ENCODE results near the gene CAMK2D. TPM values are rescaled to one million over a fixed set of nuclear protein-coding genes. Genes with fewer than 3 reads are reported as not detected.

CAMK2D gene
- total RNA-seq, 2 experiments from 2014 or later = 29.9 to 32.9 TPM

DNA sequence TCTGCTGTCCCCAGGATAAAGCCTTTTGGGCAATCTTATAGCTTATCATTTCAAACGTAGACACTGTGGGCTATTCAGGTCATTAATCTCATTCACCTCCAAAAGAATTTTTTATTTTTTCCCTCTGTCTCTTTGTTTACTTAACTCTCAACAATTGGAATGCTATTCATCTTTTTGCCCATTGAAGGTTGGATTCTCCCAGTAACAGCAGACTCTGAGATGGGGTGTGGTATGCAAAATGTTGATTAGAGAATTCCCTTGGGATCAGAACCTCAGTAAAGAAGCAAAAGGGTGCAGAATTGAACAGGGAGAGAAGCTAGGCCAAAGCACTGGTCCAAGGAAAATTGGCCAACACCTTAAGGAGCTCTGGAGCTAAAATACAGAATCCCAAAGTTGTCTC, 60.4 kb downstream of the CAMK2D start:
- no peak for ATAC-seq (ENCODE audit: poor library complexity)
- H3K27ac Mint-ChIP-seq = no peak overlapping the region
- Histone ChIP-seq H3K27ac (ENCODE audit: low read depth in 1 of 2, low read length in 2 of 2) (no peak overlapping the region), H3K4me3 (ENCODE audit: low read length) (no peak overlapping the region), H3K27me3 (ENCODE audit: control insufficient read depth in 1 of 2, insufficient read depth in 2 of 2, low read length in 2 of 2) (no peaks in the 10 kb centered on the region), H3K36me3 (ENCODE audit: insufficient read depth, low read length) (no peaks in the 10 kb centered on the region), H3K9me3 (ENCODE audit: control insufficient read depth in 1 of 2, insufficient read depth in 1 of 2, low read length in 2 of 2) (no peaks in the 10 kb centered on the region), H3K4me1 (ENCODE audit: insufficient read depth, low read length) (no peaks in the 10 kb centered on the region)
- no peak overlapping the region for H3K4me3 Mint-ChIP-seq
- intact Hi-C loops (cut with DNase I, micrococcal nuclease) = no loop called here
- H3K9me3 Mint-ChIP-seq = no peaks in the 10 kb centered on the region
- CTCF ChIA-PET = no interaction called here
- H3K4me1 Mint-ChIP-seq (ENCODE audit: low read depth) = peaks cover 40% of the 10 kb centered on the region
- H3K27me3 Mint-ChIP-seq = no peaks in the 10 kb centered on the region
- no peak for TF ChIP-seq CTCF (IDR thresholded peaks at IDR 0.05)
- H3K36me3 Mint-ChIP-seq (ENCODE audit: low read depth) = no peaks in the 10 kb centered on the region
- no peak for DNase-seq
- POLR2A ChIA-PET = interaction anchor here (1.2 kb wide), 1 partner anchor 45 kb away, joined by 3 read pairs; no protein-coding TSS in a partner anchor

DNA sequence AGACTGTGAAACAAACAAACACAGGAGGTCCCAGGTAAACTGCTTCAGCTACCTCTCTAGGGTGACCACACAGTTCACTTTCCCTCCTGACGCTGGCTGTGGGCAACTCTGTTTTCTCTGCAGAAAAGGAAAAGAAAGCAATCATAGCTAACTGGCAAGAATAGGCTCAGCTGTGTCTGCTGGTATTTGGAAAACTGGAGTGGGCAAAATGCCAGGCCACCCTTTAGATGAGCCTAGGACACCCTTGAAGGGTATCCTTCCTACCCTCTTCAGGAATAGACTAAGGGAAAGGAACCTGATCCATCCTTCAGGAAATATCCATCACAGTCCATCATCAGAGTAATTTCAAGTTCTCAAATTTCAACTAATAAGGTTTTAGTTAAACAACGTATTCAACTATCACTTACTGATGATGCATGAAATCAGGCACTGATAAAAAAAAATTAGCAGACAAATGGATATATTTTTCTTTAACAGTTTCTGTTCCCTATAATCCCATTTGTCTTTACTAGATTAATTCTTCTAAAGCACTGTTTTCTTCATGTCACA, 60.9 kb downstream of the CAMK2D start:
- no peaks in the 10 kb centered on the region for H3K9me3 Mint-ChIP-seq
- no peak overlapping the region for H3K4me3 Mint-ChIP-seq
- no peaks in the 10 kb centered on the region for H3K36me3 Mint-ChIP-seq (ENCODE audit: low read depth)
- CTCF ChIA-PET = no interaction called here
- no peaks in the 10 kb centered on the region for H3K27me3 Mint-ChIP-seq
- POLR2A ChIA-PET = interaction anchor here (1.2 kb wide), 1 partner anchor 45 kb away, joined by 3 read pairs; no protein-coding TSS in a partner anchor
- Histone ChIP-seq H3K27me3 (ENCODE audit: control insufficient read depth in 1 of 2, insufficient read depth in 2 of 2, low read length in 2 of 2) (no peaks in the 10 kb centered on the region), H3K4me1 (ENCODE audit: insufficient read depth, low read length) (no peaks in the 10 kb centered on the region), H3K36me3 (ENCODE audit: insufficient read depth, low read length) (no peaks in the 10 kb centered on the region), H3K4me3 (ENCODE audit: low read length) (no peak overlapping the region), H3K9me3 (ENCODE audit: control insufficient read depth in 1 of 2, insufficient read depth in 1 of 2, low read length in 2 of 2) (no peaks in the 10 kb centered on the region), H3K27ac (ENCODE audit: low read depth in 1 of 2, low read length in 2 of 2) (no peak overlapping the region)
- DNase-seq (no peak), ATAC-seq (ENCODE audit: poor library complexity) (no peak)
- intact Hi-C loops (cut with DNase I, micrococcal nuclease) = no loop called here
- peaks cover 35% of the 10 kb centered on the region for H3K4me1 Mint-ChIP-seq (ENCODE audit: low read depth)
- TF ChIP-seq CTCF (IDR thresholded peaks at IDR 0.05) = no peak
- no peak overlapping the region for H3K27ac Mint-ChIP-seq

DNA sequence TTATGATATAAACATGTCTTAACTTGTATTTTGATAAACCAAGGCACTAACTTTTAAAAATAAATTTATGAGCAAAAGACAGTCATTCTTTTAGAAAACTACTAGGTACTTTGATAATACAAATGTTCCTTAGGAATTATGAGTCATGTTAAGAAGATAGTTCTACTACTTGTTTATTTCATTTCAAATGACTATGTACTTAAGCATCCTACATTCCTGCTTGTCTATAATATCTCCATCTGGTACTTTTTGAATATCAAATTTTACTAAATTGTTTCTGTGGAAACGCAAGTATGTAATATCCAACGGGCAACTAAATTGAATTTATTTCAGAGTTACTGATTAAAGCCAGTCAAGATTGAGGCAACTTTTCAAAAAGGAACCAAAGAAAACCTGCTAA, 61.8 kb downstream of the CAMK2D start:
- Histone ChIP-seq H3K4me3 (ENCODE audit: low read length) (no peak overlapping the region), H3K27me3 (ENCODE audit: control insufficient read depth in 1 of 2, insufficient read depth in 2 of 2, low read length in 2 of 2) (no peaks in the 10 kb centered on the region), H3K4me1 (ENCODE audit: insufficient read depth, low read length) (no peaks in the 10 kb centered on the region), H3K27ac (ENCODE audit: low read depth in 1 of 2, low read length in 2 of 2) (no peak overlapping the region), H3K9me3 (ENCODE audit: control insufficient read depth in 1 of 2, insufficient read depth in 1 of 2, low read length in 2 of 2) (no peaks in the 10 kb centered on the region), H3K36me3 (ENCODE audit: insufficient read depth, low read length) (no peaks in the 10 kb centered on the region)
- Mint-ChIP-seq H3K27ac (no peak overlapping the region), H3K9me3 (no peaks in the 10 kb centered on the region), H3K27me3 (no peaks in the 10 kb centered on the region), H3K36me3 (ENCODE audit: low read depth) (no peaks in the 10 kb centered on the region), H3K4me1 (ENCODE audit: low read depth) (peaks cover 30% of the 10 kb centered on the region), H3K4me3 (no peak overlapping the region)
- no peak for TF ChIP-seq CTCF (IDR thresholded peaks at IDR 0.05)
- intact Hi-C loops (cut with DNase I, micrococcal nuclease) = loop anchor here in 1 of 2 experiments (5.0 kb wide), 1 partner anchor 43 kb away; no protein-coding TSS in a partner anchor
- ChIA-PET POLR2A (interaction anchor here (1.2 kb wide), 1 partner anchor 46 kb away, joined by 3 read pairs; no protein-coding TSS in a partner anchor), CTCF (no interaction called here)
- DNase-seq = no peak
- ATAC-seq (ENCODE audit: poor library complexity) = no peak

Measured in CD4-positive, alpha-beta T cell (primary cell).